H1 (cell line): ENCODE measurements around the gene PTPRD. TPM values are rescaled to one million over a fixed set of nuclear protein-coding genes. Genes with fewer than 3 reads are reported as not detected.

ENCODE experiments used
- CTCF ChIA-PET: fragments of 300-600 bp; sonication (Branson Sonifier 250); formaldehyde crosslinking; loops from one replicate; lab custom pipeline; 2021; ENCODE audit not compliant: partially characterized antibody; lab: Charles Lee
- POLR2A ChIA-PET: fragments of 300-600 bp; sonication (Branson Sonifier 250); formaldehyde crosslinking; loops from one replicate; lab custom pipeline; 2021; ENCODE audit warnings: inconsistent platforms; ENCODE audit not compliant: partially characterized antibody; lab: Charles Lee
- DNase-seq, 2 experiments: peaks; one replicate each; pipeline versions ENCODE4 v3.0.0 to v3.0.0-alpha.2; 2010 to 2022; ENCODE audit warnings: low spot score in 2 of 2, low read depth in 1 of 2, mixed read lengths in 1 of 2
- FAIRE-seq: peaks from 2 replicates; lab custom pipeline; 2011; peaks lifted over from hg19 to GRCh38; lab: Jason Lieb, UNC
- H2AFZ ChIP-seq: 2 replicates; pipeline ENCODE4 v1.8.1; 2012; ENCODE audit warnings: low read length, inconsistent platforms
- H2AK5ac ChIP-seq: 2 replicates; pipeline ENCODE4 v1.6.1; 2013; ENCODE audit warnings: low read depth, low read length
- H2BK120ac ChIP-seq: replicated peaks from 2 replicates; pipeline ENCODE3; 2013; ENCODE audit warnings: low read depth, low read length, inconsistent platforms
- H2BK12ac ChIP-seq: 2 replicates; pipeline ENCODE4 v1.6.1; 2013; ENCODE audit warnings: low read depth, low read length
- H2BK15ac ChIP-seq: 2 replicates; pipeline ENCODE4 v1.6.1; 2013; ENCODE audit warnings: low read length
- H2BK20ac ChIP-seq: 2 replicates; pipeline ENCODE4 v1.6.1; 2013; ENCODE audit warnings: low read length
- H2BK5ac ChIP-seq: 2 replicates; pipeline ENCODE4 v1.6.1; 2013; ENCODE audit warnings: low read depth, low read length
- H3K14ac ChIP-seq: 2 replicates; pipeline ENCODE4 v1.6.1; 2013; ENCODE audit warnings: inconsistent platforms; ENCODE audit not compliant: insufficient read length
- H3K18ac ChIP-seq: 2 replicates; pipeline ENCODE4 v1.6.1; 2013; ENCODE audit warnings: low read length; ENCODE audit errors: extremely low read depth
- H3K23ac ChIP-seq: 2 replicates; pipeline ENCODE4 v1.6.1; 2013; ENCODE audit warnings: inconsistent platforms; ENCODE audit not compliant: insufficient read length
- H3K23me2 ChIP-seq: 2 replicates; pipeline ENCODE4 v1.6.1; 2013; ENCODE audit warnings: low read depth, low read length
- H3K27ac ChIP-seq: 2 replicates; pipeline ENCODE4 v1.6.1; 2011; ENCODE audit warnings: low read depth, low read length, inconsistent platforms
- H3K27me3 ChIP-seq, 4 experiments: replicated peaks in 1 of 4; 1 replicate in 1 of 4; 2 replicates in 3 of 4; pipeline versions ENCODE4 v1.6.1 to v1.8.1; 2011 to 2013; ENCODE audit warnings: low read length in 3 of 4, mild to moderate bottlenecking in 3 of 4, inconsistent platforms in 2 of 4, mixed read lengths in 2 of 4, moderate library complexity in 1 of 4; ENCODE audit not compliant: control insufficient read depth in 3 of 4, insufficient read depth in 3 of 4; ENCODE audit errors: extremely low read depth in 1 of 4
- H3K36me3 ChIP-seq, 4 experiments: 2 replicates each; pipeline versions ENCODE4 v1.6.1 to v1.8.1; 2011 to 2013; ENCODE audit warnings: mild to moderate bottlenecking in 4 of 4, low read length in 3 of 4, moderate library complexity in 2 of 4, control low read depth in 1 of 4, inconsistent platforms in 1 of 4; ENCODE audit not compliant: insufficient read depth in 4 of 4, control insufficient read depth in 2 of 4
- H3K4ac ChIP-seq: replicated peaks from 2 replicates; pipeline ENCODE3; 2013; ENCODE audit warnings: low read length, low read depth, mixed read lengths, inconsistent platforms; ENCODE audit not compliant: insufficient read length
- H3K4me1 ChIP-seq, 4 experiments: replicated peaks in 1 of 4; 1 replicate in 1 of 4; 2 replicates in 3 of 4; pipeline versions ENCODE4 v1.6.1 to v1.8.1; 2011 to 2013; ENCODE audit warnings: low read length in 3 of 4, inconsistent platforms in 2 of 4, mixed read lengths in 1 of 4; ENCODE audit not compliant: insufficient read depth in 4 of 4, control insufficient read depth in 3 of 4
- H3K4me2 ChIP-seq, 2 experiments: 2 replicates each; pipeline versions ENCODE4 v1.6.1 to v1.8.1; 2011 to 2013; ENCODE audit warnings: low read depth in 2 of 2, low read length in 2 of 2, control low read depth in 1 of 2, inconsistent platforms in 1 of 2, mild to moderate bottlenecking in 1 of 2; ENCODE audit not compliant: insufficient read depth in 1 of 2
- H3K4me3 ChIP-seq, 4 experiments: fragments of 200-600, 300-600 bp in 1 of 4; sonication (generic), shearing (Covaris generic), sonication (Bioruptor Twin) in 1 of 4; 2 replicates each; pipeline versions ENCODE4 v1.5.1 to v1.8.1; 2011 to 2016; ENCODE audit warnings: low read length in 4 of 4, low read depth in 3 of 4, control low read depth in 2 of 4, inconsistent platforms in 2 of 4, mild to moderate bottlenecking in 2 of 4, mixed read lengths in 1 of 4, moderate library complexity in 1 of 4; ENCODE audit not compliant: insufficient read depth in 2 of 4; ENCODE audit errors: extremely low read depth in 1 of 4
- H3K56ac ChIP-seq: replicated peaks from 2 replicates; pipeline ENCODE3; 2013; ENCODE audit warnings: low read depth, mild to moderate bottlenecking, mixed read lengths, low read length, inconsistent platforms; ENCODE audit not compliant: insufficient read length
- H3K79me1 ChIP-seq: 2 replicates; pipeline ENCODE4 v1.6.1; 2013; ENCODE audit warnings: low read depth, low read length, control low read depth
- H3K79me2 ChIP-seq, 2 experiments: 2 replicates each; pipeline versions ENCODE4 v1.6.1 to v1.8.1; 2012 to 2013; ENCODE audit warnings: low read length in 2 of 2, mild to moderate bottlenecking in 2 of 2, inconsistent platforms in 1 of 2; ENCODE audit not compliant: insufficient read depth in 2 of 2, control insufficient read depth in 1 of 2
- H3K9ac ChIP-seq, 4 experiments: replicated peaks in 1 of 4; 1 replicate in 1 of 4; 2 replicates in 3 of 4; pipeline versions ENCODE4 v1.6.1 to v1.8.1; 2011 to 2013; ENCODE audit warnings: low read depth in 3 of 4, low read length in 3 of 4, control low read depth in 2 of 4, mild to moderate bottlenecking in 2 of 4, moderate library complexity in 2 of 4, inconsistent platforms in 1 of 4; ENCODE audit errors: extremely low read depth in 1 of 4
- H3K9me3 ChIP-seq, 2 experiments: 2 replicates each; pipeline versions ENCODE4 v1.6.1 to v1.8.1; 2012 to 2013; ENCODE audit warnings: mild to moderate bottlenecking in 2 of 2, moderate library complexity in 2 of 2, control low read depth in 1 of 2, inconsistent platforms in 1 of 2, low read depth in 1 of 2, low read length in 1 of 2, mixed read lengths in 1 of 2; ENCODE audit not compliant: insufficient read depth in 2 of 2
- H4K20me1 ChIP-seq, 2 experiments: replicated peaks in 1 of 2; 2 replicates each; pipeline versions ENCODE3 to v1.8.1; 2011 to 2013; ENCODE audit warnings: inconsistent platforms in 2 of 2, low read length in 2 of 2, mild to moderate bottlenecking in 1 of 2; ENCODE audit not compliant: insufficient read depth in 2 of 2, control insufficient read depth in 1 of 2
- H4K5ac ChIP-seq: 2 replicates; pipeline ENCODE4 v1.6.1; 2013; ENCODE audit warnings: low read length, low read depth, mixed read lengths, inconsistent platforms; ENCODE audit not compliant: insufficient read length
- H4K8ac ChIP-seq: 2 replicates; pipeline ENCODE4 v1.8.0; 2013; ENCODE audit warnings: mild to moderate bottlenecking, moderate library complexity, low read length, inconsistent platforms; ENCODE audit not compliant: insufficient read depth; ENCODE audit errors: extremely low read depth
- H4K91ac ChIP-seq: replicated peaks from 2 replicates; pipeline ENCODE3; 2013; ENCODE audit warnings: low read length, mixed read lengths, inconsistent platforms; ENCODE audit not compliant: insufficient read length
- CBX5 ChIP-seq: fragments of 300-800, 300-1000 bp; sonication (generic); IDR thresholded peaks from 2 replicates; pipeline ENCODE4 v1.7.1; 2016; ENCODE audit warnings: antibody characterized with exemption, low read length, low read depth
- CEBPB ChIP-seq: IDR thresholded peaks from 2 replicates; pipeline ENCODE4 v1.6.1; 2012; ENCODE audit warnings: low read depth, low read length
- CHD2 ChIP-seq: IDR thresholded peaks from 2 replicates; pipeline ENCODE4 v1.6.1; 2012; ENCODE audit warnings: low read length, improper control_type of control experiment
- CREB1 ChIP-seq: IDR thresholded peaks from 2 replicates; pipeline ENCODE4 v1.6.1; 2012; ENCODE audit warnings: inconsistent platforms
- EP300 ChIP-seq, 2 experiments: IDR thresholded peaks; 1 replicate in 1 of 2; 2 replicates in 1 of 2; pipeline ENCODE4 v1.6.1; 2011 to 2012; ENCODE audit warnings: low read depth in 2 of 2, low read length in 2 of 2, mild to moderate bottlenecking in 2 of 2, borderline replicate concordance in 1 of 2, inconsistent platforms in 1 of 2, moderate library complexity in 1 of 2
- JUND ChIP-seq: IDR thresholded peaks from 2 replicates; pipeline ENCODE4 v1.6.1; 2011; ENCODE audit warnings: mild to moderate bottlenecking, improper control_type of control experiment, low read length
- MAFK ChIP-seq: IDR thresholded peaks from 2 replicates; pipeline ENCODE4 v1.6.1; 2012; ENCODE audit warnings: low read depth, mild to moderate bottlenecking, improper control_type of control experiment, low read length
- MAX ChIP-seq: IDR thresholded peaks from 2 replicates; pipeline ENCODE4 v1.6.1; 2012; ENCODE audit warnings: inconsistent platforms
- POLR2AphosphoS5 ChIP-seq: IDR thresholded peaks from 2 replicates; pipeline ENCODE4 v1.6.1; 2011; ENCODE audit warnings: low read depth, low read length
- SIN3A ChIP-seq, 2 experiments: IDR thresholded peaks in 1 of 2; conservative IDR thresholded peaks in 1 of 2; 2 replicates each; pipeline ENCODE4 v1.6.1; 2011 to 2012; ENCODE audit warnings: low read length in 2 of 2, improper control_type of control experiment in 1 of 2, low read depth in 1 of 2, mild to moderate bottlenecking in 1 of 2
- SIRT6 ChIP-seq: IDR thresholded peaks from one replicate; pipeline ENCODE4 v1.7.1; 2012; ENCODE audit warnings: low read length, inconsistent platforms
- SP4 ChIP-seq: IDR thresholded peaks from 2 replicates; pipeline ENCODE4 v1.6.1; 2012; ENCODE audit warnings: low read length, inconsistent platforms
- TAF7 ChIP-seq: optimal IDR thresholded peaks from 2 replicates; pipeline ENCODE3; 2011; ENCODE audit warnings: low read depth, mild to moderate bottlenecking, inconsistent platforms, low read length, moderate library complexity, borderline replicate concordance
- polyA plus RNA-seq, 7 experiments: library from polyadenylated mRNA; depleted of rRNA in 3 of 7; stranded (reverse) in 5 of 7; unstranded in 2 of 7; fragments of >200 nt in 5 of 7; fragments of 200-250 nt in 2 of 7; gene quantifications; 1 replicate in 5 of 7; 2 replicates in 1 of 7; 4 replicates in 1 of 7; pipeline versions ENCODE4 v1.2.1 to v1.2.3, GENCODE V29; 2011 to 2013; ENCODE audit warnings: missing spikeins in 2 of 7, mixed read lengths in 2 of 7
- total RNA-seq: library from RNA; stranded (reverse); fragmentation: NEBNext Ultra II Directional; extraction: Animal tissue kit (Norgen Biotek cat#: 25700); gene quantifications from 2 replicates; pipeline ENCODE4 v1.2.1, GENCODE V29; 2021

PTPRD gene
- total and polyA plus RNA-seq, 2 of the 8 experiments (the other 6 are each of a cell fraction or from before 2014, with no cell fraction given) = 17.2 to 77.0 TPM

- no peaks in the 10 kb centered on the region for H4K20me1 ChIP-seq
- no peak overlapping the region for H2AK5ac ChIP-seq
- no peak overlapping the region for H3K14ac ChIP-seq
- H3K23me2 ChIP-seq = no peaks in the 10 kb centered on the region
- no peak overlapping the region for H3K4me2 ChIP-seq
- no peak overlapping the region for H4K5ac ChIP-seq
- H2BK5ac ChIP-seq = no peak overlapping the region
- no peaks in the 10 kb centered on the region for H3K27me3 ChIP-seq
- no peak overlapping the region for H2BK12ac ChIP-seq
- H3K36me3 ChIP-seq = no peaks in the 10 kb centered on the region; a peak in 1 of 8 replicates
- no peak overlapping the region for H3K4me3 ChIP-seq
- H3K9me3 ChIP-seq = no peaks in the 10 kb centered on the region
- no peaks in the 10 kb centered on the region for H3K79me1 ChIP-seq
- no peak overlapping the region for H3K56ac ChIP-seq
- peak; percentile 50 for FAIRE-seq
- no peak overlapping the region for H3K23ac ChIP-seq
- peaks cover 0 to 33% of the 10 kb centered on the region in 2 experiments; a peak in 3 of 4 replicates for H3K79me2 ChIP-seq
- CTCF ChIA-PET = interaction anchor here (1.2 to 1.7 kb wide), 3 partner anchors 20 to 62 kb away, joined by 3 to 5 read pairs (median 4); no protein-coding TSS in a partner anchor
- no peak overlapping the region for H4K91ac ChIP-seq
- H2BK120ac ChIP-seq = no peak overlapping the region
- no peak overlapping the region for H4K8ac ChIP-seq
- no peak overlapping the region for H2BK20ac ChIP-seq
- no peak overlapping the region for H3K27ac ChIP-seq
- no peak overlapping the region for H2AFZ ChIP-seq
- POLR2A ChIA-PET = no interaction called here
- peaks cover 0 to 8% (median 2%) of the 10 kb centered on the region in 4 experiments; a peak in 2 of 7 replicates for H3K4me1 ChIP-seq
- H2BK15ac ChIP-seq = no peak overlapping the region
- DNase-seq = no peak
- no peak overlapping the region for H3K9ac ChIP-seq
- no peak overlapping the region for H3K4ac ChIP-seq
- H3K18ac ChIP-seq = no peak overlapping the region
- no peak for TF ChIP-seq SIRT6
- no peak for TF ChIP-seq MAX
- TF ChIP-seq MAFK = no peak
- no peak for TF ChIP-seq JUND
- TF ChIP-seq CHD2 = no peak
- no peak for TF ChIP-seq TAF7
- TF ChIP-seq EP300 (IDR thresholded peaks at IDR 0.05; ENCODE audit: borderline replicate concordance in 1 of 2, low read depth in 2 of 2, low read length in 2 of 2) = no peak
- no peak for TF ChIP-seq CREB1
- TF ChIP-seq SIN3A (conservative IDR thresholded peaks at IDR 0.05 in 1 of 2, IDR thresholded peaks at IDR 0.05 in 1 of 2; ENCODE audit: low read depth in 1 of 2, low read length in 2 of 2) = no peak
- no peak for TF ChIP-seq CEBPB
- TF ChIP-seq POLR2AphosphoS5 = no peak
- no peak for TF ChIP-seq SP4
- TF ChIP-seq CBX5 = no peak
These were observed 1761.9 kb downstream of the PTPRD start for GRCh38 chr9:8850914-8851313.
